NCI-H2196 (cell line): Measurements from ENCODE around the gene SH2D7.

ENCODE experiments used
- DNase-seq: peaks from one replicate; lab custom pipeline; 2025; ENCODE audit not compliant: unreplicated experiment; lab: John Stamatoyannopoulos, UW

SH2D7 gene

GRCh38 chr15:78060232-78060631, 32.1 kb upstream of the SH2D7 start:
- DNase-seq, result no peak

GRCh38 chr15:78061963-78062427, 30.4 kb upstream of the SH2D7 start:
- peak; percentile 14 for DNase-seq

GRCh38 chr15:78063217-78063616, 29.1 kb upstream of the SH2D7 start:
- no peak for DNase-seq

GRCh38 chr15:78063970-78064385, 28.4 kb upstream of the SH2D7 start:
- no peak for DNase-seq

GRCh38 chr15:78064544-78064943, 27.8 kb upstream of the SH2D7 start:
- DNase-seq, result no peak

- no peak for DNase-seq
Observed at GRCh38 chr15:78065284-78065872, 27.0 kb upstream of the SH2D7 start.

GRCh38 chr15:78065973-78066946, 26.1 kb upstream of the SH2D7 start:
- no peak for DNase-seq

- peak; percentile 49 for DNase-seq
Observed at GRCh38 chr15:78067328-78068228, 24.8 kb upstream of the SH2D7 start.

- DNase-seq, result no peak
Observed at GRCh38 chr15:78069052-78069414, 23.3 kb upstream of the SH2D7 start.

- no peak for DNase-seq
Observed at GRCh38 chr15:78069462-78070029, 22.8 kb upstream of the SH2D7 start.

GRCh38 chr15:78070049-78070700, 22.2 kb upstream of the SH2D7 start:
- DNase-seq, result no peak

GRCh38 chr15:78071383-78071782, 21.0 kb upstream of the SH2D7 start:
- no peak for DNase-seq

GRCh38 chr15:78072080-78072892, 20.1 kb upstream of the SH2D7 start:
- no peak for DNase-seq

GRCh38 chr15:78073046-78073787, 19.1 kb upstream of the SH2D7 start:
- no peak for DNase-seq

- DNase-seq, result no peak
Observed at GRCh38 chr15:78075490-78076230, 16.7 kb upstream of the SH2D7 start.

GRCh38 chr15:78076231-78077052, 15.9 kb upstream of the SH2D7 start:
- DNase-seq, result no peak
